Keratinocyte (primary cell): ENCODE data around the gene TCF7L2.

ENCODE experiments used
- CTCF ChIP-seq, 3 experiments: IDR thresholded peaks in 1 of 3; conservative IDR thresholded peaks in 1 of 3; optimal IDR thresholded peaks in 1 of 3; 2 replicates in 2 of 3; 3 replicates in 1 of 3; pipeline versions ENCODE3 to v1.5.1; 2011; ENCODE audit warnings: low read length in 3 of 3, mild to moderate bottlenecking in 3 of 3, moderate library complexity in 2 of 3, control low read depth in 1 of 3, inconsistent platforms in 1 of 3; ENCODE audit not compliant: insufficient read depth in 2 of 3; ENCODE audit errors: extremely low read depth in 1 of 3
- EZH2 ChIP-seq: IDR thresholded peaks from one replicate; pipeline ENCODE4 v1.6.1; 2012; ENCODE audit warnings: inconsistent platforms, mild to moderate bottlenecking, low read length, moderate library complexity

GRCh38 chr10:113099431-113100183 is 149.6 kb downstream of the TCF7L2 start:
- TF ChIP-seq EZH2 (no peak), CTCF (optimal IDR thresholded peaks at IDR 0.05 in 1 of 3, IDR thresholded peaks at IDR 0.05 in 1 of 3, conservative IDR thresholded peaks at IDR 0.05 in 1 of 3; ENCODE audit: extremely low read depth in 1 of 3, insufficient read depth in 2 of 3, low read length in 3 of 3) (no peak)
